Liver (tissue), 9 donors: Measurements from ENCODE around the gene PSMC4. TPM values are rescaled to one million over a fixed set of nuclear protein-coding genes. Genes with fewer than 3 reads are reported as not detected.

Source experiments
- DNase-seq: peaks from one replicate; pipeline ENCODE4 v3.0.0-alpha.2; 2017; ENCODE audit warnings: low spot score
- H3K27ac ChIP-seq, 2 donors: one replicate each; pipeline ENCODE4 v1.7.0; 2013; ENCODE audit warnings: inconsistent platforms in 2 of 2, low read length in 2 of 2, control low read depth in 1 of 2, low read depth in 1 of 2, mild to moderate bottlenecking in 1 of 2
- H3K27me3 ChIP-seq, 4 donors: one replicate each; pipeline versions ENCODE4 v1.6.1 to v1.7.0; 2013; ENCODE audit warnings: low read length in 3 of 4, inconsistent platforms in 1 of 4, mild to moderate bottlenecking in 1 of 4, moderate library complexity in 1 of 4; ENCODE audit not compliant: control insufficient read depth in 4 of 4, insufficient read depth in 4 of 4
- H3K36me3 ChIP-seq, 4 donors: one replicate each; pipeline versions ENCODE4 v1.6.1 to v1.7.0; 2013; ENCODE audit warnings: low read length in 3 of 4, mild to moderate bottlenecking in 3 of 4, low read depth in 1 of 4, moderate library complexity in 1 of 4; ENCODE audit not compliant: control insufficient read depth in 4 of 4, insufficient read depth in 3 of 4
- H3K4me1 ChIP-seq, 4 donors: one replicate each; pipeline versions ENCODE4 v1.6.1 to v1.7.0; 2013; ENCODE audit warnings: low read length in 3 of 4, mild to moderate bottlenecking in 3 of 4, moderate library complexity in 1 of 4; ENCODE audit not compliant: control insufficient read depth in 4 of 4, insufficient read depth in 4 of 4
- H3K4me3 ChIP-seq, 3 donors: one replicate each; pipeline versions ENCODE4 v1.6.1 to v1.7.0; 2013; ENCODE audit warnings: low read length in 3 of 3, control low read depth in 1 of 3, low read depth in 1 of 3, mild to moderate bottlenecking in 1 of 3
- H3K9ac ChIP-seq, 2 donors: one replicate each; pipeline ENCODE4 v1.7.0; 2013; ENCODE audit warnings: low read length in 2 of 2, mild to moderate bottlenecking in 2 of 2, moderate library complexity in 2 of 2, control low read depth in 1 of 2, low read depth in 1 of 2
- H3K9me3 ChIP-seq, 4 donors: one replicate each; pipeline versions ENCODE4 v1.6.1 to v1.7.0; 2013; ENCODE audit warnings: low read length in 3 of 4; ENCODE audit not compliant: control insufficient read depth in 4 of 4
- ATF3 ChIP-seq: IDR thresholded peaks from 2 replicates; pipeline ENCODE4 v1.6.1; 2016; ENCODE audit warnings: antibody characterized with exemption
- CTCF ChIP-seq: fragments of 150-350 bp; IDR thresholded peaks from 2 replicates; pipeline ENCODE4 v1.5.1; 2017; ENCODE audit warnings: improper control_type of control experiment, low read depth, low read length; ENCODE audit not compliant: missing input control
- EGR1 ChIP-seq, 2 donors: IDR thresholded peaks; 2 replicates each; pipeline ENCODE4 v1.6.1; 2016 to 2018; ENCODE audit warnings: antibody characterized with exemption in 2 of 2, low read depth in 2 of 2
- FOXA1 ChIP-seq: IDR thresholded peaks from 2 replicates; pipeline ENCODE4 v1.6.1; 2016; ENCODE audit warnings: antibody characterized with exemption
- FOXA2 ChIP-seq: IDR thresholded peaks from 2 replicates; pipeline ENCODE4 v1.6.1; 2016; ENCODE audit warnings: antibody characterized with exemption
- JUND ChIP-seq, 2 donors: IDR thresholded peaks; 2 replicates each; pipeline ENCODE4 v1.6.1; 2016; ENCODE audit warnings: antibody characterized with exemption in 2 of 2
- NR2F2 ChIP-seq: IDR thresholded peaks from 2 replicates; pipeline ENCODE4 v1.6.1; 2016; ENCODE audit warnings: antibody characterized with exemption
- REST ChIP-seq: IDR thresholded peaks from 2 replicates; pipeline ENCODE4 v1.6.1; 2016; ENCODE audit warnings: antibody characterized with exemption, mild to moderate bottlenecking
- RXRA ChIP-seq, 2 donors: IDR thresholded peaks; 2 replicates each; pipeline ENCODE4 v1.6.1; 2017 to 2018; ENCODE audit warnings: antibody characterized with exemption in 2 of 2, mild to moderate bottlenecking in 1 of 2
- TAF1 ChIP-seq: conservative IDR thresholded peaks from 2 replicates; pipeline ENCODE4 v1.6.1; 2016; ENCODE audit warnings: antibody characterized with exemption, mild to moderate bottlenecking
- YY1 ChIP-seq: IDR thresholded peaks from 2 replicates; pipeline ENCODE4 v1.6.1; 2016; ENCODE audit warnings: antibody characterized with exemption, mild to moderate bottlenecking
- WGBS: extraction: QIAGEN DNeasy Blood & Tissue Kit; methylation state at CpG from one replicate; pipeline ENCODE4 v1.1.7; 2013; 5-methylcytosine and 5-hydroxymethylcytosine counted together
- polyA plus RNA-seq, 2 donors: library from polyadenylated mRNA; stranded (reverse) in 1 of 2; unstranded in 1 of 2; fragments of 200-250 nt in 1 of 2; fragments of >200 nt in 1 of 2; fragmentation: Nextera tagmentation in 1 of 2; extraction: Ambion mirVana in 1 of 2; gene quantifications; one replicate each; pipeline versions ENCODE4 v1.2.1 to v1.2.3, GENCODE V29; 2013 to 2015
- total RNA-seq, 2 donors: library from RNA; depleted of rRNA; stranded (reverse); fragments of >200 nt; gene quantifications; one replicate each; pipeline ENCODE4 v1.2.3, GENCODE V29; 2014
- donor health status: healthy.
- donor health status: healthy.
- donor health status: healthy.
- donor health status: healthy.
- donor health status: healthy.

PSMC4 gene
- total and polyA plus RNA-seq, 4 donors: 46.0 to 89.3 (median 79.7) TPM

GRCh38 chr19:39924952-39925351, 46.0 kb upstream of the PSMC4 start:
- Histone ChIP-seq H3K4me3 (no peak overlapping the region), H3K36me3 (no peaks in the 10 kb centered on the region), H3K27ac (no peak overlapping the region), H3K4me1 (no peaks in the 10 kb centered on the region), H3K9ac (no peak overlapping the region), H3K27me3 (no peaks in the 10 kb centered on the region), H3K9me3 (no peaks in the 10 kb centered on the region)
- WGBS: 85% methylated on average over 5 of the region's 5 CpGs
- no peak for DNase-seq
- TF ChIP-seq RXRA (IDR thresholded peaks at IDR 0.05): no peak
- TF ChIP-seq FOXA1: no peak
- TF ChIP-seq YY1: no peak
- TF ChIP-seq JUND (IDR thresholded peaks at IDR 0.05): no peak
- TF ChIP-seq FOXA2: no peak
- TF ChIP-seq TAF1: no peak
- TF ChIP-seq REST: no peak

- H3K9me3 ChIP-seq: no peaks in the 10 kb centered on the region
- no peak overlapping the region for H3K27ac ChIP-seq
- TF ChIP-seq ATF3: no peak
- TF ChIP-seq CTCF: no peak
- no peak for TF ChIP-seq EGR1 (IDR thresholded peaks at IDR 0.05; ENCODE audit: low read depth in 2 of 2)
- no peak for TF ChIP-seq REST
- no peak for TF ChIP-seq NR2F2
- 95% methylated on average over 8 of the region's 8 CpGs for WGBS
- no peak overlapping the region for H3K9ac ChIP-seq
- no peaks in the 10 kb centered on the region for H3K4me1 ChIP-seq
- H3K4me3 ChIP-seq: no peak overlapping the region
- no peak for DNase-seq
- H3K27me3 ChIP-seq: no peaks in the 10 kb centered on the region
- H3K36me3 ChIP-seq: no peaks in the 10 kb centered on the region
These were observed 44.7 kb upstream of the PSMC4 start for GRCh38 chr19:39926170-39926760.
